Ascending aorta (tissue), 2 donors: ENCODE measurements around the gene NEURL1. TPM values are rescaled to one million over a fixed set of nuclear protein-coding genes. Genes with fewer than 3 reads are reported as not detected.

Source experiments
- DNase-seq, 2 donors: peaks; one replicate each; pipeline ENCODE4 v3.0.0-alpha.2; 2019; ENCODE audit warnings: low spot score in 2 of 2
- H3K27ac ChIP-seq, 2 donors: fragments of 200-600 bp; sonication (generic); one replicate each; pipeline ENCODE4 v1.5.1; 2016 to 2017; ENCODE audit warnings: mild to moderate bottlenecking in 1 of 2
- H3K27me3 ChIP-seq: fragments of 200-600 bp; sonication (generic); one replicate; pipeline ENCODE4 v1.5.1; 2017
- H3K36me3 ChIP-seq, 2 donors: fragments of 200-600 bp; sonication (generic); one replicate each; pipeline ENCODE4 v1.5.1; 2016
- H3K4me1 ChIP-seq, 2 donors: fragments of 200-600 bp; sonication (generic); one replicate each; pipeline ENCODE4 v1.5.1; 2016 to 2017; ENCODE audit warnings: mild to moderate bottlenecking in 1 of 2
- H3K4me3 ChIP-seq, 2 donors: fragments of 200-600 bp; sonication (generic); one replicate each; pipeline ENCODE4 v1.5.1; 2016 to 2017; ENCODE audit warnings: mild to moderate bottlenecking in 1 of 2
- H3K9me3 ChIP-seq, 2 donors: fragments of 200-600 bp; sonication (generic); one replicate each; pipeline ENCODE4 v1.5.1; 2016
- intact Hi-C: fragments of 100-400 bp; cut with DNase I; formaldehyde crosslinking; loops from one replicate; pipeline ENCODE4 v1.15.1; 2023
- total RNA-seq: library from RNA; depleted of rRNA; stranded (reverse); fragments of >200 nt; gene quantifications from one replicate; pipeline ENCODE4 v1.1.0, GENCODE V29; 2016
- TF ChIP-seq, protein P1 (sequence below), 3 experiments: fragments of 200-600 bp in 2 of 3; fragments of 450-650 bp in 1 of 3; sonication (generic) in 2 of 3; IDR thresholded peaks; one replicate each; pipeline ENCODE4 v1.5.1; 2016 to 2019; ENCODE audit warnings: antibody characterized with exemption in 3 of 3, mild to moderate bottlenecking in 1 of 3, moderate library complexity in 1 of 3

The NEURL1 gene
- total RNA-seq, 1 donor from 2014 or later: not detected

DNA sequence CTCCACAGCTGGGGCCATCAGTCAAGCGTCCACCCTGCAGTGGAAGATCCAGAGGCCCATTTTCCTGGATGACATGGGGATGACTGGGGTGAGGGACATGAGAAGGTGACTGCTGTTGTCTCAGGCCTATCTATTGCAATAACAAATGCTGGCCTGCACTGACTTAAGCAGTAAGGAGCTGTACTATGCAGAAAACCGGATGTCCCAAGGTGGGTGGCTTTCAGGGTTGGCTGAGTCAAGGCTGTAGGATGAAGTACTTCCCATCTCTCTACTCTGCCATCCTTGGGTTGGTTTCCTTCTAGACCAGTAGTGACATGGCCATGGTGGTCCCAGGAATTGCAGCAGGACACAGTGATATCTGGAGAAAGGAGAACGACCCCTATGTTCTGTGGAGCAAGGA is 48.1 kb downstream of the NEURL1 start:
- TF ChIP-seq, protein P1, sequence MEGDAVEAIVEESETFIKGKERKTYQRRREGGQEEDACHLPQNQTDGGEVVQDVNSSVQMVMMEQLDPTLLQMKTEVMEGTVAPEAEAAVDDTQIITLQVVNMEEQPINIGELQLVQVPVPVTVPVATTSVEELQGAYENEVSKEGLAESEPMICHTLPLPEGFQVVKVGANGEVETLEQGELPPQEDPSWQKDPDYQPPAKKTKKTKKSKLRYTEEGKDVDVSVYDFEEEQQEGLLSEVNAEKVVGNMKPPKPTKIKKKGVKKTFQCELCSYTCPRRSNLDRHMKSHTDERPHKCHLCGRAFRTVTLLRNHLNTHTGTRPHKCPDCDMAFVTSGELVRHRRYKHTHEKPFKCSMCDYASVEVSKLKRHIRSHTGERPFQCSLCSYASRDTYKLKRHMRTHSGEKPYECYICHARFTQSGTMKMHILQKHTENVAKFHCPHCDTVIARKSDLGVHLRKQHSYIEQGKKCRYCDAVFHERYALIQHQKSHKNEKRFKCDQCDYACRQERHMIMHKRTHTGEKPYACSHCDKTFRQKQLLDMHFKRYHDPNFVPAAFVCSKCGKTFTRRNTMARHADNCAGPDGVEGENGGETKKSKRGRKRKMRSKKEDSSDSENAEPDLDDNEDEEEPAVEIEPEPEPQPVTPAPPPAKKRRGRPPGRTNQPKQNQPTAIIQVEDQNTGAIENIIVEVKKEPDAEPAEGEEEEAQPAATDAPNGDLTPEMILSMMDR (IDR thresholded peaks at IDR 0.05): no peak
- H3K36me3 ChIP-seq: no peaks in the 10 kb centered on the region
- H3K27me3 ChIP-seq: no peaks in the 10 kb centered on the region
- peak in 1 of 2 donors; percentile 39 for DNase-seq
- intact Hi-C loops: no loop called here
- no peak overlapping the region for H3K4me3 ChIP-seq
- H3K9me3 ChIP-seq: no peaks in the 10 kb centered on the region
- H3K4me1 ChIP-seq: peaks cover 0 to 8% of the 10 kb centered on the region in 2 donors
- H3K27ac ChIP-seq: no peak overlapping the region

DNA sequence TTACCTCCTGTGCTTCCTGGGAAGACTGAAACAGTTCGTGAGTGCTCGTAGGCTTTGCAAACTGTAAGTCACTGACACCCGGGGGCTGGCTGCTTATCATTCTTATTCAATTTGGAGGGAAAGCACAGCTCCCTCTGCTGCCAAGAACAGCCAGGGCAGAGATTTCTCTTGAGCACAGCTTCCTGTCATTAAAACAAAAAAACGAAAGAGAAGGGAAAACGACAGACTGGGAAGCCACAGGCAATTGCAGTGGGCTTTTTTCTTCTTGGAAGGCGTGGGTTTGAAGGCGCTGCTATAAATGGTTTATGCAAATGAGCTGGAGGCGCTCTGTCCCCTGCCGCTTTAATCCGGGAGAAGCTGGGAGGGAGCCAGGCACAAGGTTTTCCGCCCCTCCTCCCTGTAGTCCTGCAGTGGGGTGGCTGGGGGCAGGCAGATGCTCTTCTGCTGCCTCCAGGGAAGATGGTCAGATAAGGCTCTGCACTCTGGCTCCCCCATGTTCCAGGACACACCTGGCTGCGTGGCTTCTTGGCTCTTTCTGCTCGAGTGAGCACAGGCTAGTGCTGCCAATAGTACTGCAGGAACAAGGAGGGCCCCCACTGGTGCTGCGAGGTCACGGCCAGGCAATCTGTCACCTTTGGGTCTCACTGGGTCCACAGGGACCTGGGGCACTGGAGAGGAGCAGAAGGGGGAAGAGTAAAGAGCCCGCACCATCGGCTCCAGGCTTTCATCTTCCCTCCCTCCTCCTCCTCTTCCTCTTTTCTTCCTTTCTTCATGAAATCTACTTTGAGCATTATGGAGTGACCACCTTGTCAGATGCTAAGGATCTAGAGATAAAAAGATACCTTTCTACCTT is 49.5 kb downstream of the NEURL1 start:
- H3K9me3 ChIP-seq: no peaks in the 10 kb centered on the region
- peak overlapping the region; percentile 46 to 52 for H3K4me3 ChIP-seq
- H3K4me1 ChIP-seq: peaks cover 0 to 8% of the 10 kb centered on the region in 2 donors
- TF ChIP-seq, protein P1 (IDR thresholded peaks at IDR 0.05): peak in 1 of 3 experiments; percentile 42
- no peak overlapping the region for H3K27ac ChIP-seq
- H3K36me3 ChIP-seq: no peaks in the 10 kb centered on the region
- intact Hi-C loops: no loop called here
- no peaks in the 10 kb centered on the region for H3K27me3 ChIP-seq
- DNase-seq: peak in 1 of 2 donors; percentile 62

DNA sequence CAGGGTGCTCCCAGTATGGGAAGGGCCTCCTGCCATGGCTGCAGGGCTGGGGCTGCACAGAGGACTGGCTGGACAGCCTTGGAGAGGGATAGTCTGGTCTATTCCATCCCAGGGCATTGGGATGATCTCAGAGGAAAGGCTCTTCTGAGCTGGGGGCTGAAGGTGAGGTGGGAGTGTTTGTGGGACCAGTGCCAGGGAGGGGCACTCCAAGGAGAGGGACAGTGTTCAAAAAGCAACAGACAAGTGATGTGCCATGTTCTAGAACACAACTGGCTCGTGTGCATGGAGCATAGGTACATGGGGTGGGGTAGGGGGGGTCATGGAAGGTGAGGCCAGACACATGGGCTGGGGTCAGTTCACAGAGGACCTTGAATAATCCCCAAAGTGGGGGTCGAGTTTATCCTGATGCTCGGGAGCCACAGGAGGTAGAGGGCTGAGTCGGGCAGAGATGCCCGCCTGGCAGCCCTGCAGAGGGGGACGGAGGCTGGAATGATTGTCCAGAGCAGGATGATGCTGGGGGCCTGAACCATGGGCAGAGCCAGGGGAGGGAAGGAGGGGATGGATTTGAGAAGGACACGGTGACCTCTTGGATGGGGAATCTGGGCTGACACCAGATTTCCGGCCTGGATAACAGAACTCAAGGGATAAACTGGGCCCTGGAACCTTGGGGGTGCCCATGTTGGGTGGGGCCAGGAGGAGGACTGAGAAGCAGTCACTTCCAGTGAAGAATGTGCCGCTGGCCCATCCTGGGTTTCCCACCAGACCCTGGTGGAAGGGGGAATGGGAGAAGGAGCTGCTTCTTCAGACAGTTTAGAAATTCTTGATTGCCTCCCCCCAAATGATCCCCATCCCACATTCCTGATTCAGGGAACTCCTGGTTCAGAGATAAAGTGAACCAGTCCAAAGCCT is 50.4 kb downstream of the NEURL1 start:
- Histone ChIP-seq H3K4me3 (no peak overlapping the region), H3K27ac (no peak overlapping the region), H3K36me3 (no peaks in the 10 kb centered on the region), H3K27me3 (no peaks in the 10 kb centered on the region), H3K9me3 (no peaks in the 10 kb centered on the region), H3K4me1 (peaks cover 0 to 8% of the 10 kb centered on the region in 2 donors)
- TF ChIP-seq, protein P1 (IDR thresholded peaks at IDR 0.05): no peak
- peak in 1 of 2 donors; percentile 30 for DNase-seq
- intact Hi-C loops: no loop called here

DNA sequence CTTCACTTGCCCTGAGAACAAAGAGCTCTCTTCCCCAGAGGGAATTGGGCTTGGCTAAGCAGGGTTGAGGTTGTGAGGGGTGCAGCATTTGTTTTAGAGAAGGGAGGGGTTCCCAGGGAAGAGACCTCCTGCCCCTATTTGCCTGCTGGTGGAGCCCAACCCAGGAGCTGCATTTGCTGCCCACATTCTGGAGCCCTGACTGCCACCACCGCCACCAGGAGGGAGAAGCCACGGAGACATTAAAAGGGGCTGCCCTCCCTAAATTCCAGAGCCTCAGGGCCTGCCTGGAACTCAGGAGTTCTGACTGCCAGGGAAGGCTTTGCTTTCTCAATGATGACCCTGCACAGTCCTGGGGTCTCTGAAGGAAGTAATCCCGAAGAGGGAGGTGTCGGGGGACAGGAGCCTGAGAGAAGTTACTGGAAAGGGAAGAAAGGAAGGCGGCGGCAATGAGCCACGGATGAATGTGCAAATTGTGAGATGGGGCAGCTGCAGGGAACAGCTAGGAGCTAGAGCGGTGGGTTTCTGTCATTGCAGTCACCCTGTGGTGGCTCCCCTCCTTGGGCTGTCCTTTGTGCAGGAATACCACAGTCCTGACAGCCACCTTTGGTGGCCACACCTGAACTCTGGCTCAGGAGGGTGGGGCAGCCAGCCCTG is 51.3 kb downstream of the NEURL1 start:
- no peak overlapping the region for H3K27ac ChIP-seq
- no peaks in the 10 kb centered on the region for H3K27me3 ChIP-seq
- H3K4me3 ChIP-seq: no peak overlapping the region
- no peaks in the 10 kb centered on the region for H3K36me3 ChIP-seq
- peak in 1 of 2 donors; percentile 54 for DNase-seq
- intact Hi-C loops: no loop called here
- no peaks in the 10 kb centered on the region for H3K9me3 ChIP-seq
- TF ChIP-seq, protein P1 (IDR thresholded peaks at IDR 0.05): no peak
- H3K4me1 ChIP-seq: peaks cover 0 to 8% of the 10 kb centered on the region in 2 donors

DNA sequence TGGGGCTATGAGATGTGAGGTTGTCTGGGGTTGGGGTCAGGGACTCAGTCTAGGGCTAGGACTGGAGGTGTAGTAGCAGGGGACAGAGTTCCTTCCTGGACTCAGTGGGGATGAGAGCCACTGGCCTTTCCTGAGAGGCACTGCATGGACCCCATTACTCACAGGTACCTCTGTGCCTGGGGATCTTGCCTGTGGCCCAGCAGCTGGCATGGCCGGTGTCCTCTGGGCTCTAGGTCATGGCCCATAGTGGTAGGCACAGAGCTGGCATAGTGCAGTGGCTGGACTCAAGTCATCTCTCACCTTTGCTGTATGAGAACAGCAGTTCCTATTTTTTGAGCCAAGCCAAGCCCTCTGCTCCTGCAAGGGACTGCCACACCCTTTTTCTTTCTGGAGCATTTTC is 51.9 kb downstream of the NEURL1 start:
- intact Hi-C loops: no loop called here
- H3K4me3 ChIP-seq: no peak overlapping the region
- peak in 1 of 2 donors; percentile 11 for DNase-seq
- no peak overlapping the region for H3K27ac ChIP-seq
- H3K27me3 ChIP-seq: no peaks in the 10 kb centered on the region
- no peaks in the 10 kb centered on the region for H3K9me3 ChIP-seq
- H3K4me1 ChIP-seq: peaks cover 0 to 8% of the 10 kb centered on the region in 2 donors
- H3K36me3 ChIP-seq: no peaks in the 10 kb centered on the region
- TF ChIP-seq, protein P1 (IDR thresholded peaks at IDR 0.05): no peak
